ENCODE data around the gene DZIP1.

DZIP1 gene

DNA sequence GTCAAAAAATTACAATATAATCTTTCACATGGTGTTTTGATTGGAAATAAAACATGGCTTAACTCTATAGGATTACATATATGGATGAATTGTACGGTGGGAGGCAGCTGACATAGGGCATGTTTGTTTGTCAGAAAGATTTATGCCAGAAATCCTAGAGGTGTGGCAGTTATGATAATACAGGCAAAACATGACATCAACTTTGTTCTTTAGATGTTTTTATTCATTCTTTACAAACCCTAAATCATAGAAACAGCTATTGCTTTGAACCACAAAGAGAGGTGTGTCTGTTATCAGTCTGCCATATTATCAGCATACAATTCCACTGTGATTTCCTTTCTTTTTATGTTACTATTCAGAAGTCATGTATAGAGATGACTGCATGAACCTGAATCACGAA, 100.2 kb downstream of the DZIP1 start:
- no peak for DNase-seq

DNA sequence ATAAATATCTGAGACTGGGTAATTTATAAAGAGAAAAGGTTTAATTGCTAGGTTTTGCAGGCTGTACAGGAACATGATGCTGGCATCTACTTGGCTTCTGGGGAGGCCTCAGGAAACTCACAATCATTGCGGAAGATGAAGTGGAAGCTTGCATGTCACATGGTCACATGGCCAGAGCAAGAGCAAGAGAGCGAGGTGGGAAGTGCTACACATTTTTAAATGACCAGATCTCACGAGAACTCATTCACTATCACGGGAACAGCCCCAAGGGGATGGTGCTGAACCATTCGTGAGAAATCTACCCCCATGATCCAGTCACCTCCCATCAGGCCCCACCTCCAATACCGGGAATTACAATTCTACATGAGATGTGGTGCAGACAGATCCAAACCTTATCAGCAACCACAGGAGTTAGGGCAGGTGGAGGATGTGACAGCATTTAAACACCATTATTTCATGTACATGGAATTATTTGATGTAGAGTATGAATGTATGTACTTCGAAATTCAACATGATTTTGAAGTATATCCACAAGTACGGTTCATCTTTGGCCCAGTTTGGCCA, 102.5 kb downstream of the DZIP1 start:
- no peak for DNase-seq

DNA sequence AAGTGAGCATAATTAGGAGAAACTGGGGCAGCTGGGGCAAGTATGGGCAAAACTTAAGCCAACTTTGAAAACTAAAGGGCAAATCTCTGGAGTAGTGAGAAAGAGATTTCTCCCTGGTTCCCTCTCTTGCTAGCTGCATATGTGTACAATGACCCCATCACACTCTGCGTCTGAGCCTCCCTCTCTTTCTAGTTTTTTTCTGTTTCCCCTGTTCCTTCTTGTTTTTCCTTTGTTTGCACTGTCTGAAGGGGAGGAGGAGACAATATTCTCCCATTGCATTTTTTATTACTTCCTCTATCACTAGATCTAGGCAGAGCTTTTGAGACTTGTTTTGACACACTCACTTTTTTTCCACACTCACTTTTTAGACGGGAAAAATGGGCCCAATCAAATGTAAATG, 103.2 kb downstream of the DZIP1 start:
- no peak for DNase-seq

DNA sequence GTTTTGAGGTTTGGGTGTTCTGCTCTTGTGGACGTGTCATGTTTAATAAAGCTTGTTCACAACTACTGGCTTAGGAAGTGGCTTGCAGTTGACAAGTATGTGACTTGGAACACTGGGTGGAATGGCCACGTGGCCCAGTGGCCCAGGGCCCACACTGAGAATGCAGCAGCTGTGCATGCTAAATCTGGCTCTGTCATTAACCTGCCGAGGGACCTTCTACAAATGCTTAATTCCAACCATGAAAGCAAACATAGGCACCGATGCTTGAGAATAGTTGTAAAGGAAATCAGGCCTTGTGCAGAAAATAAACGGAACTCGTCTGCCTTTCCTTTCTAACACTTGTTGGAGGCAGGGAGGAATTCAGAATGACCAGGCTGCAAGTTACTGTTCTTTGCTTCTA, 103.6 kb downstream of the DZIP1 start:
- no peak for DNase-seq

DNA sequence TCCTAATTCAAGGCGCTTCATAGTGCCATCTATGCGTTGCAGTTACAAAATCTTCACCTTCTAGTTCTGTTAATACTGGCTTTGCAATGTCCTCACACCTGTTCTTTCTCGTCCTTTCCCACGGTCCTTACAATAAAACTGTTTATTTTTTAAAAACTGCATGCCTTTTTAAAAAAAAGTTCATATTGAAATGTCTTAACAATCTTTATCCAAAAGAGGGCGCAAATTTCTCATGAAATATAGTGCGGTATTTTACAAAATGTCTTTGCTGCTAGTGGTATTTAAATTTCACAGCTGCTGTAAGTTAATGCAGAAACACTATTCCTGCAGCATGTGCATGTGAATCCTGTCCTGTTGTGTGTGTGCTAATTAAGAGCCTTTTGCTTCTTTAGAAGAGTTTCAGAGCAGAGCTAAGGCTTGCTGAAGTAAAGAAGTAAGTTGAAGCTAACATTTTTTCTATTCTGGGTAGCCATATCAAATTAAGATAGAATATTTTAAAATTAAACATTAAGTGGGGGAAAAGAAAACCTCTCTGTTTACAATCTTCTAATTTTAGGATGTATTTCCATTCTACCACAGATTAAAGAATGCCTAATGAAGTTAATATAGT, 107.8 kb downstream of the DZIP1 start:
- DNase-seq, result no peak

DNA sequence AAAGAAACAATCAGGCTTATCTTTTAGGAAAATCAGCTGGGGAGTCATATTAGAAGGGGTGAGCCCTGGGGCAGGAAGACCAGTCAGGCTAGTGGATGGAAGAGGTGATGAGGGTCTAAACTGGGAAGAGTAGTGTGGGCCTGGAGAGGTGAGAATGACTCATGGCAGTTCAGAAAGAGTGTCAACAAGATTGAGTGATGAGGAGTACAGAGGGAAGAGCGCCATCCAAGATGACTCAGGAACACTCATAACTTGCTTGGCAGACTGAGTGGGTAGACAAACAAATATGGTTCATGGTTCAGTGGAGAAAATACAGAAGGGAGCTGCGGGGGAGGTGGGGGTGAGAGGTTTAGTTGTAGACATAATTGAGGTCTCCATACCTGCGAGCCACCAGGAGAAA, 109.3 kb downstream of the DZIP1 start:
- no peak for DNase-seq

DNA sequence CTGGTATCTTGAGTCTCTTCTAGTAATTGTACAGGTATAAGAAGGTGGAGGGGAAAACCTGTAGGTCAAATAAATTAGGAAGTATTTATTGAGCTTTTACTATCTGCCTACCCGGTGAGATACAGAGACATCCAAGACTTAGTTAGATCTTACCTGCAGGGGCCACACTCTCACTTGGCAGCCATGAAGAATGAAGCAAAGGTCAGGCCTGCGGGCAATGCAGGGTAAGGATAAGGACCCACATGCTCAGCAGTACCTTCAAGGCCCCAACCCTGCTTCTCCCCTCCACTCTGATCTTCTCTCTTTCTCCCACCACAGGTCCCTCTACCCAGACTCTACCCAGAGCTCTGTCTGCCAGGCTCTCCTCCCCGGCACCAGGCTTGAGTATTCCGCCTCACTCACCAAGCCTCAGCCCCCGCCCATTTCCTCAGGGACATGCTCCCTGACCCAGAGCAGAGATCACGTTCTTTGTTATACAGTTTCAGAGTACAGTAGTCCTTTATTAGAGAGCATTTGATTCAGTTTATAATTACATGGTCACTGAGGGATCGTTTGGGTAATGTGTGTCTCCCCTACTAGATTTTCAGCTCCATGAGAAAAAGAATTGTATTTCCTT, 110.9 kb downstream of the DZIP1 start:
- no peak for DNase-seq

DNA sequence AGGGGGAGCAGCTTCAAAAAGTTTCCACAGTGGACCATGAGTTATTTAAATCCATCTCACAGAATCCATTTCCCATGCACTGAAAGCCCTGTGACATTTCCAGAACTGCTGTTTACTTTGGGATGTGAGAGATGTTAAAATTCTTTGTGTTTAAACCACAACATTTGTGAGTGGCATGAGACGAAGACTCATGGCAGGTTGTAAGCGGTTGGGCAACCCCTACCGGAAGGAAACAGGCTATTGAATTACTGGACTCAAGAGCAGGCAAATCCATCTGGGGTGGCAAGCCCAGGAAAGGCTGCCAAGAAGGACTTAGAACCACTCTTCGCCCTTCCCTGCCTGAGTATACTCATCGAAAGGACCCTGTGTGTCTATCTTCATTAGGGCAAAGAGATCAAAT, 114.3 kb downstream of the DZIP1 start:
- no peak for DNase-seq

Data from stimulated activated CD4-positive, alpha-beta T cell treated with anti-CD3 and anti-CD28 coated beads, Interleukin-4, amount 100 ng/mL, for 4 hours (primary cell).